H1 (cell line): Measurements from ENCODE around the gene ATM. TPM values are rescaled to one million over a fixed set of nuclear protein-coding genes. Genes with fewer than 3 reads are reported as not detected.

ENCODE experiments used
- CTCF ChIA-PET: fragments of 300-600 bp; sonication (Branson Sonifier 250); formaldehyde crosslinking; loops from one replicate; lab custom pipeline; 2021; ENCODE audit not compliant: partially characterized antibody; lab: Charles Lee
- POLR2A ChIA-PET: fragments of 300-600 bp; sonication (Branson Sonifier 250); formaldehyde crosslinking; loops from one replicate; lab custom pipeline; 2021; ENCODE audit warnings: inconsistent platforms; ENCODE audit not compliant: partially characterized antibody; lab: Charles Lee
- DNase-seq, 2 experiments: peaks; one replicate each; pipeline versions ENCODE4 v3.0.0 to v3.0.0-alpha.2; 2010 to 2022; ENCODE audit warnings: low spot score in 2 of 2, low read depth in 1 of 2, mixed read lengths in 1 of 2
- FAIRE-seq: peaks from 2 replicates; lab custom pipeline; 2011; peaks lifted over from hg19 to GRCh38; lab: Jason Lieb, UNC
- H2AFZ ChIP-seq: 2 replicates; pipeline ENCODE4 v1.8.1; 2012; ENCODE audit warnings: low read length, inconsistent platforms
- H2AK5ac ChIP-seq: 2 replicates; pipeline ENCODE4 v1.6.1; 2013; ENCODE audit warnings: low read depth, low read length
- H2BK120ac ChIP-seq: replicated peaks from 2 replicates; pipeline ENCODE3; 2013; ENCODE audit warnings: low read depth, low read length, inconsistent platforms
- H2BK12ac ChIP-seq: 2 replicates; pipeline ENCODE4 v1.6.1; 2013; ENCODE audit warnings: low read depth, low read length
- H2BK15ac ChIP-seq: 2 replicates; pipeline ENCODE4 v1.6.1; 2013; ENCODE audit warnings: low read length
- H2BK20ac ChIP-seq: 2 replicates; pipeline ENCODE4 v1.6.1; 2013; ENCODE audit warnings: low read length
- H2BK5ac ChIP-seq: 2 replicates; pipeline ENCODE4 v1.6.1; 2013; ENCODE audit warnings: low read depth, low read length
- H3K14ac ChIP-seq: 2 replicates; pipeline ENCODE4 v1.6.1; 2013; ENCODE audit warnings: inconsistent platforms; ENCODE audit not compliant: insufficient read length
- H3K18ac ChIP-seq: 2 replicates; pipeline ENCODE4 v1.6.1; 2013; ENCODE audit warnings: low read length; ENCODE audit errors: extremely low read depth
- H3K23ac ChIP-seq: 2 replicates; pipeline ENCODE4 v1.6.1; 2013; ENCODE audit warnings: inconsistent platforms; ENCODE audit not compliant: insufficient read length
- H3K23me2 ChIP-seq: 2 replicates; pipeline ENCODE4 v1.6.1; 2013; ENCODE audit warnings: low read depth, low read length
- H3K27ac ChIP-seq: 2 replicates; pipeline ENCODE4 v1.6.1; 2011; ENCODE audit warnings: low read depth, low read length, inconsistent platforms
- H3K27me3 ChIP-seq, 4 experiments: replicated peaks in 1 of 4; 1 replicate in 1 of 4; 2 replicates in 3 of 4; pipeline versions ENCODE4 v1.6.1 to v1.8.1; 2011 to 2013; ENCODE audit warnings: low read length in 3 of 4, mild to moderate bottlenecking in 3 of 4, inconsistent platforms in 2 of 4, mixed read lengths in 2 of 4, moderate library complexity in 1 of 4; ENCODE audit not compliant: control insufficient read depth in 3 of 4, insufficient read depth in 3 of 4; ENCODE audit errors: extremely low read depth in 1 of 4
- H3K36me3 ChIP-seq, 4 experiments: 2 replicates each; pipeline versions ENCODE4 v1.6.1 to v1.8.1; 2011 to 2013; ENCODE audit warnings: mild to moderate bottlenecking in 4 of 4, low read length in 3 of 4, moderate library complexity in 2 of 4, control low read depth in 1 of 4, inconsistent platforms in 1 of 4; ENCODE audit not compliant: insufficient read depth in 4 of 4, control insufficient read depth in 2 of 4
- H3K4ac ChIP-seq: replicated peaks from 2 replicates; pipeline ENCODE3; 2013; ENCODE audit warnings: low read length, low read depth, mixed read lengths, inconsistent platforms; ENCODE audit not compliant: insufficient read length
- H3K4me1 ChIP-seq, 4 experiments: replicated peaks in 1 of 4; 1 replicate in 1 of 4; 2 replicates in 3 of 4; pipeline versions ENCODE4 v1.6.1 to v1.8.1; 2011 to 2013; ENCODE audit warnings: low read length in 3 of 4, inconsistent platforms in 2 of 4, mixed read lengths in 1 of 4; ENCODE audit not compliant: insufficient read depth in 4 of 4, control insufficient read depth in 3 of 4
- H3K4me2 ChIP-seq, 2 experiments: 2 replicates each; pipeline versions ENCODE4 v1.6.1 to v1.8.1; 2011 to 2013; ENCODE audit warnings: low read depth in 2 of 2, low read length in 2 of 2, control low read depth in 1 of 2, inconsistent platforms in 1 of 2, mild to moderate bottlenecking in 1 of 2; ENCODE audit not compliant: insufficient read depth in 1 of 2
- H3K4me3 ChIP-seq, 4 experiments: fragments of 200-600, 300-600 bp in 1 of 4; sonication (generic), shearing (Covaris generic), sonication (Bioruptor Twin) in 1 of 4; 2 replicates each; pipeline versions ENCODE4 v1.5.1 to v1.8.1; 2011 to 2016; ENCODE audit warnings: low read length in 4 of 4, low read depth in 3 of 4, control low read depth in 2 of 4, inconsistent platforms in 2 of 4, mild to moderate bottlenecking in 2 of 4, mixed read lengths in 1 of 4, moderate library complexity in 1 of 4; ENCODE audit not compliant: insufficient read depth in 2 of 4; ENCODE audit errors: extremely low read depth in 1 of 4
- H3K56ac ChIP-seq: replicated peaks from 2 replicates; pipeline ENCODE3; 2013; ENCODE audit warnings: low read depth, mild to moderate bottlenecking, mixed read lengths, low read length, inconsistent platforms; ENCODE audit not compliant: insufficient read length
- H3K79me1 ChIP-seq: 2 replicates; pipeline ENCODE4 v1.6.1; 2013; ENCODE audit warnings: low read depth, low read length, control low read depth
- H3K79me2 ChIP-seq, 2 experiments: 2 replicates each; pipeline versions ENCODE4 v1.6.1 to v1.8.1; 2012 to 2013; ENCODE audit warnings: low read length in 2 of 2, mild to moderate bottlenecking in 2 of 2, inconsistent platforms in 1 of 2; ENCODE audit not compliant: insufficient read depth in 2 of 2, control insufficient read depth in 1 of 2
- H3K9ac ChIP-seq, 4 experiments: replicated peaks in 1 of 4; 1 replicate in 1 of 4; 2 replicates in 3 of 4; pipeline versions ENCODE4 v1.6.1 to v1.8.1; 2011 to 2013; ENCODE audit warnings: low read depth in 3 of 4, low read length in 3 of 4, control low read depth in 2 of 4, mild to moderate bottlenecking in 2 of 4, moderate library complexity in 2 of 4, inconsistent platforms in 1 of 4; ENCODE audit errors: extremely low read depth in 1 of 4
- H3K9me3 ChIP-seq, 2 experiments: 2 replicates each; pipeline versions ENCODE4 v1.6.1 to v1.8.1; 2012 to 2013; ENCODE audit warnings: mild to moderate bottlenecking in 2 of 2, moderate library complexity in 2 of 2, control low read depth in 1 of 2, inconsistent platforms in 1 of 2, low read depth in 1 of 2, low read length in 1 of 2, mixed read lengths in 1 of 2; ENCODE audit not compliant: insufficient read depth in 2 of 2
- H4K20me1 ChIP-seq, 2 experiments: replicated peaks in 1 of 2; 2 replicates each; pipeline versions ENCODE3 to v1.8.1; 2011 to 2013; ENCODE audit warnings: inconsistent platforms in 2 of 2, low read length in 2 of 2, mild to moderate bottlenecking in 1 of 2; ENCODE audit not compliant: insufficient read depth in 2 of 2, control insufficient read depth in 1 of 2
- H4K5ac ChIP-seq: 2 replicates; pipeline ENCODE4 v1.6.1; 2013; ENCODE audit warnings: low read length, low read depth, mixed read lengths, inconsistent platforms; ENCODE audit not compliant: insufficient read length
- H4K8ac ChIP-seq: 2 replicates; pipeline ENCODE4 v1.8.0; 2013; ENCODE audit warnings: mild to moderate bottlenecking, moderate library complexity, low read length, inconsistent platforms; ENCODE audit not compliant: insufficient read depth; ENCODE audit errors: extremely low read depth
- H4K91ac ChIP-seq: replicated peaks from 2 replicates; pipeline ENCODE3; 2013; ENCODE audit warnings: low read length, mixed read lengths, inconsistent platforms; ENCODE audit not compliant: insufficient read length
- CEBPB ChIP-seq: IDR thresholded peaks from 2 replicates; pipeline ENCODE4 v1.6.1; 2012; ENCODE audit warnings: low read depth, low read length
- HDAC6 ChIP-seq: IDR thresholded peaks from one replicate; pipeline ENCODE4 v1.7.1; 2012; ENCODE audit warnings: low read depth, mild to moderate bottlenecking, inconsistent platforms, low read length, moderate library complexity
- MAFK ChIP-seq: IDR thresholded peaks from 2 replicates; pipeline ENCODE4 v1.6.1; 2012; ENCODE audit warnings: low read depth, mild to moderate bottlenecking, improper control_type of control experiment, low read length
- RFX5 ChIP-seq: IDR thresholded peaks from 2 replicates; pipeline ENCODE4 v1.6.1; 2011; ENCODE audit warnings: low read depth, low read length, improper control_type of control experiment, borderline replicate concordance
- SP4 ChIP-seq: IDR thresholded peaks from 2 replicates; pipeline ENCODE4 v1.6.1; 2012; ENCODE audit warnings: low read length, inconsistent platforms
- TAF7 ChIP-seq: optimal IDR thresholded peaks from 2 replicates; pipeline ENCODE3; 2011; ENCODE audit warnings: low read depth, mild to moderate bottlenecking, inconsistent platforms, low read length, moderate library complexity, borderline replicate concordance
- WGBS, 2 experiments: shearing (Covaris generic) in 1 of 2; methylation state at CpG; one replicate each; pipeline versions ENCODE4 v1.1.6 to v1.1.7; 2013 to 2015; ENCODE audit warnings: low lambda C conversion rate in 2 of 2, mixed read lengths in 2 of 2, inconsistent platforms in 1 of 2, low coverage in 1 of 2, missing lambda C conversion rate in 1 of 2; ENCODE audit not compliant: insufficient replicate concordance in 2 of 2, insufficient coverage in 1 of 2, insufficient read length in 1 of 2; ENCODE audit errors: extremely low coverage in 1 of 2, missing lambda C conversion rate in 1 of 2; 5-methylcytosine and 5-hydroxymethylcytosine counted together
- polyA plus RNA-seq, 7 experiments: library from polyadenylated mRNA; depleted of rRNA in 3 of 7; stranded (reverse) in 5 of 7; unstranded in 2 of 7; fragments of >200 nt in 5 of 7; fragments of 200-250 nt in 2 of 7; gene quantifications; 1 replicate in 5 of 7; 2 replicates in 1 of 7; 4 replicates in 1 of 7; pipeline versions ENCODE4 v1.2.1 to v1.2.3, GENCODE V29; 2011 to 2013; ENCODE audit warnings: missing spikeins in 2 of 7, mixed read lengths in 2 of 7
- total RNA-seq: library from RNA; stranded (reverse); fragmentation: NEBNext Ultra II Directional; extraction: Animal tissue kit (Norgen Biotek cat#: 25700); gene quantifications from 2 replicates; pipeline ENCODE4 v1.2.1, GENCODE V29; 2021
- TF ChIP-seq, protein P1 (sequence below): IDR thresholded peaks from 2 replicates; pipeline ENCODE4 v1.6.1; 2012; ENCODE audit warnings: low read length, inconsistent platforms

Gene ATM
- total and polyA plus RNA-seq, 2 of the 8 experiments (the other 6 are each of a cell fraction or from before 2014, with no cell fraction given), result 14.9 to 55.4 TPM

DNA sequence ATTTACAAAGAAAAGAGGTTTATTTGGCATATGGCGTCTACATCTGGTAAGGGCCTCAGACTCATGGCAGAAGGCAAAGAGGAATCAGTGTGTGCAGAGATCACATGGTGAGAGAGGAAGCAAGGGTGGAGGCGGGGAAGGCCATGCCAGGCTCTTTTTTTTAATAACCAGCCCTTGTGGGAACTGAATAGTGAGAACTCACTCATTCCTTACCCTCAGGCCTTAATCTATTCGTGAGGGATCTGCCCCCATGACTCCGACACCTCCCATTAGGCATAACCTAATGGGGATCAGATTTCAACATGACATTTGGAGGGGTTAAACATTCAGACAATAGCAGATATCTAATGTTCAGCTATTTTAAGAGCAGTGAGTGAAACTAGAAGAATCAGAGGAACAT lies 55.7 kb downstream of the ATM start:
- no peak overlapping the region for H2BK12ac ChIP-seq
- H2BK20ac ChIP-seq, result no peak overlapping the region
- H3K18ac ChIP-seq, result no peak overlapping the region
- no peak overlapping the region for H4K91ac ChIP-seq
- no peaks in the 10 kb centered on the region; the same call in 1 of the 2 replicates for H3K23me2 ChIP-seq
- no peak overlapping the region for H2AFZ ChIP-seq
- DNase-seq (no peak), FAIRE-seq (no peak)
- H2BK5ac ChIP-seq, result no peak overlapping the region
- H2BK15ac ChIP-seq, result no peak overlapping the region
- H3K4me2 ChIP-seq, result no peak overlapping the region
- no peak overlapping the region for H3K56ac ChIP-seq
- ChIA-PET POLR2A (no interaction called here), CTCF (no interaction called here)
- no peak overlapping the region for H3K27ac ChIP-seq
- H3K36me3 ChIP-seq, result peaks cover 2 to 44% (median 8%) of the 10 kb centered on the region in 4 experiments; a peak in 3 of 8 replicates
- no peak overlapping the region for H3K4me3 ChIP-seq
- H2AK5ac ChIP-seq, result no peak overlapping the region
- H3K4ac ChIP-seq, result no peak overlapping the region
- H3K27me3 ChIP-seq, result no peaks in the 10 kb centered on the region
- H4K20me1 ChIP-seq, result no peaks in the 10 kb centered on the region
- H3K79me1 ChIP-seq, result no peaks in the 10 kb centered on the region
- WGBS, 2 experiments, result 78% methylated on average over 4 of the region's 4 CpGs; no CpG with 5 or more reads in 1 of the 2 experiments
- no peak overlapping the region for H3K23ac ChIP-seq
- H2BK120ac ChIP-seq, result no peak overlapping the region
- no peaks in the 10 kb centered on the region for H3K9me3 ChIP-seq
- H3K9ac ChIP-seq, result no peak overlapping the region
- no peaks in the 10 kb centered on the region for H3K79me2 ChIP-seq
- no peak overlapping the region for H3K14ac ChIP-seq
- H3K4me1 ChIP-seq, result peaks cover 0 to 8% (median under 1%) of the 10 kb centered on the region in 4 experiments; a peak in 2 of 7 replicates
- H4K5ac ChIP-seq, result no peak overlapping the region
- no peak overlapping the region for H4K8ac ChIP-seq
- TF ChIP-seq MAFK (no peak), RFX5 (no peak), CEBPB (no peak), TAF7 (no peak), HDAC6 (no peak), SP4 (no peak)
- TF ChIP-seq, protein P1, sequence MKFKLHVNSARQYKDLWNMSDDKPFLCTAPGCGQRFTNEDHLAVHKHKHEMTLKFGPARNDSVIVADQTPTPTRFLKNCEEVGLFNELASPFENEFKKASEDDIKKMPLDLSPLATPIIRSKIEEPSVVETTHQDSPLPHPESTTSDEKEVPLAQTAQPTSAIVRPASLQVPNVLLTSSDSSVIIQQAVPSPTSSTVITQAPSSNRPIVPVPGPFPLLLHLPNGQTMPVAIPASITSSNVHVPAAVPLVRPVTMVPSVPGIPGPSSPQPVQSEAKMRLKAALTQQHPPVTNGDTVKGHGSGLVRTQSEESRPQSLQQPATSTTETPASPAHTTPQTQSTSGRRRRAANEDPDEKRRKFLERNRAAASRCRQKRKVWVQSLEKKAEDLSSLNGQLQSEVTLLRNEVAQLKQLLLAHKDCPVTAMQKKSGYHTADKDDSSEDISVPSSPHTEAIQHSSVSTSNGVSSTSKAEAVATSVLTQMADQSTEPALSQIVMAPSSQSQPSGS, result no peak
